OCI-LY7 (cell line): ENCODE data around the gene CYRIA. TPM values are rescaled to one million over a fixed set of nuclear protein-coding genes. Genes with fewer than 3 reads are reported as not detected.

ENCODE experiments used
- BruUV-seq: library from RNA; stranded (reverse); fragments of 400-500 nt; replicated peaks from 2 replicates; lab custom pipeline; 2021; lab: Mats Ljungman, UMichigan
- CTCF ChIA-PET: fragments of 300-600 bp; sonication (Branson Sonifier 250); formaldehyde crosslinking; loops from one replicate; lab custom pipeline; 2022; ENCODE audit warnings: antibody characterized with exemption; ENCODE audit not compliant: unreplicated experiment; lab: Charles Lee
- POLR2A ChIA-PET: fragments of 300-600 bp; sonication (Branson Sonifier 250); formaldehyde crosslinking; loops from one replicate; lab custom pipeline; 2022; ENCODE audit warnings: antibody characterized with exemption; lab: Charles Lee
- DNase-seq: peaks from one replicate; pipeline ENCODE4 v3.0.0-alpha.2; 2015; ENCODE audit warnings: low spot score
- H2AFZ ChIP-seq: fragments of 200-600 bp; sonication (generic), shearing (Covaris generic); 2 replicates; pipeline ENCODE4 v1.6.1; 2014; ENCODE audit warnings: mild to moderate bottlenecking, antibody characterized with exemption, low read length, moderate library complexity
- H3K27ac ChIP-seq: fragments of 200-600 bp; sonication (generic); 2 replicates; pipeline ENCODE4 v1.5.1; 2014; ENCODE audit warnings: mixed run types, low read depth, mild to moderate bottlenecking, moderate library complexity, low read length, inconsistent platforms; ENCODE audit not compliant: poor library complexity, severe bottlenecking
- H3K36me3 ChIP-seq: fragments of 200-600 bp; sonication (generic); 2 replicates; pipeline ENCODE4 v1.6.1; 2014; ENCODE audit warnings: mild to moderate bottlenecking, antibody characterized with exemption, low read length, moderate library complexity, mixed read lengths; ENCODE audit not compliant: insufficient read depth
- H3K4me1 ChIP-seq: fragments of 200-600 bp; sonication (generic); 2 replicates; pipeline ENCODE4 v1.5.1; 2014; ENCODE audit warnings: mild to moderate bottlenecking, low read length; ENCODE audit not compliant: insufficient read depth, poor library complexity, severe bottlenecking
- H3K4me2 ChIP-seq: fragments of 200-600 bp; sonication (generic); 2 replicates; pipeline ENCODE4 v1.6.1; 2014; ENCODE audit warnings: mild to moderate bottlenecking, low read length
- H3K4me3 ChIP-seq: fragments of 200-600 bp; sonication (generic); 2 replicates; pipeline ENCODE4 v1.5.1; 2014; ENCODE audit warnings: mild to moderate bottlenecking, low read depth, low read length; ENCODE audit not compliant: poor library complexity, severe bottlenecking
- H3K79me2 ChIP-seq: fragments of 200-600 bp; sonication (generic); 2 replicates; pipeline ENCODE4 v1.6.1; 2016; ENCODE audit warnings: low read depth, mild to moderate bottlenecking, low read length, moderate library complexity, mixed read lengths; ENCODE audit not compliant: insufficient read depth
- H3K9me2 ChIP-seq: fragments of 200-600 bp; sonication (generic); 2 replicates; pipeline ENCODE4 v1.6.1; 2016; ENCODE audit warnings: mild to moderate bottlenecking, low read length, mixed read lengths; ENCODE audit not compliant: insufficient read depth
- H3K9me3 ChIP-seq: fragments of 200-600 bp; sonication (generic); 2 replicates; pipeline ENCODE4 v1.6.1; 2014; ENCODE audit warnings: mild to moderate bottlenecking, mixed run types, low read length, mixed read lengths
- H4K20me1 ChIP-seq: fragments of 200-600 bp; sonication (generic); 2 replicates; pipeline ENCODE4 v1.6.1; 2014; ENCODE audit warnings: mild to moderate bottlenecking, antibody characterized with exemption, low read length, moderate library complexity, mixed read lengths; ENCODE audit not compliant: insufficient read depth
- CTCF ChIP-seq: fragments of 200-600 bp; sonication (generic); conservative IDR thresholded peaks from 2 replicates; pipeline ENCODE4 v1.5.1; 2014; ENCODE audit warnings: mild to moderate bottlenecking, antibody characterized with exemption, low read length, moderate library complexity, mixed read lengths
- EZH2phosphoT487 ChIP-seq: fragments of 200-600 bp; sonication (generic); IDR thresholded peaks from 2 replicates; pipeline ENCODE4 v1.6.1; 2018; ENCODE audit warnings: low read depth, borderline replicate concordance, mild to moderate bottlenecking, mixed run types, antibody characterized with exemption, low read length, moderate library complexity, mixed read lengths
- intact Hi-C: fragments of 100-400 bp; cut with micrococcal nuclease; formaldehyde crosslinking; loops from one replicate; pipeline ENCODE4 v1.10.0; 2022; ENCODE audit not compliant: unreplicated experiment
- total RNA-seq, 2 experiments: library from RNA; depleted of rRNA in 1 of 2; stranded (reverse); fragments of >200 nt in 1 of 2; shearing (Covaris generic) in 1 of 2; gene quantifications; 2 replicates each; pipeline ENCODE4 v1.2.3, GENCODE V29; 2014 to 2022

Gene CYRIA
- total RNA-seq, 2 experiments from 2014 or later: 5.0 to 11.7 TPM

GRCh38 chr2:16666449-16666801 is 791 bp upstream of the CYRIA start:
- ChIA-PET CTCF (interaction anchor here (2.8 kb wide), 1 partner anchor 11 kb away, joined by 7 read pairs; no protein-coding TSS in a partner anchor), POLR2A (interaction anchor here (0.6 to 17.9 kb wide), 5 partner anchors 11 to 357 kb away, joined by 3 to 414 read pairs (median 4); no protein-coding TSS in a partner anchor)
- H3K4me1 ChIP-seq: peaks cover 55% of the 10 kb centered on the region
- TF ChIP-seq CTCF (no peak), EZH2phosphoT487 (no peak)
- H4K20me1 ChIP-seq: no peaks in the 10 kb centered on the region
- H3K4me2 ChIP-seq: peak overlapping the region; percentile 76
- peak overlapping the region; percentile 64 for H3K4me3 ChIP-seq
- no TSS peak for BruUV-seq
- intact Hi-C loops: no loop called here
- DNase-seq: no peak
- no peaks in the 10 kb centered on the region for H3K36me3 ChIP-seq
- H2AFZ ChIP-seq: peak overlapping the region; percentile 90
- H3K9me2 ChIP-seq: no peaks in the 10 kb centered on the region
- H3K27ac ChIP-seq: no peak overlapping the region
- no peaks in the 10 kb centered on the region for H3K9me3 ChIP-seq
- H3K79me2 ChIP-seq: peaks cover 6% of the 10 kb centered on the region; the same call in 1 of the 2 replicates

GRCh38 chr2:16664809-16665747 is 556 bp downstream of the CYRIA start:
- H3K27ac ChIP-seq: peak overlapping the region; percentile 15
- no peaks in the 10 kb centered on the region for H4K20me1 ChIP-seq
- ChIA-PET CTCF (interaction anchor here (0.6 to 2.8 kb wide), 3 partner anchors 10 to 94 kb away, joined by 3 to 7 read pairs (median 3); no protein-coding TSS in a partner anchor), POLR2A (interaction anchor here (0.6 to 17.9 kb wide), 4 partner anchors 10 to 610 kb away, joined by 4 to 414 read pairs (median 38); no protein-coding TSS in a partner anchor)
- no peaks in the 10 kb centered on the region for H3K36me3 ChIP-seq
- BruUV-seq: no TSS peak
- peak overlapping the region; percentile 78 for H3K4me3 ChIP-seq
- no peaks in the 10 kb centered on the region for H3K9me2 ChIP-seq
- no peak overlapping the region for H2AFZ ChIP-seq
- peaks cover 66% of the 10 kb centered on the region for H3K4me1 ChIP-seq
- no peak for DNase-seq
- peak overlapping the region; percentile 83 for H3K4me2 ChIP-seq
- no peaks in the 10 kb centered on the region for H3K9me3 ChIP-seq
- no peak for TF ChIP-seq EZH2phosphoT487
- no peak for TF ChIP-seq CTCF
- H3K79me2 ChIP-seq: peaks cover 6% of the 10 kb centered on the region; the same call in 1 of the 2 replicates
- intact Hi-C loops: no loop called here
